ENCODE measurements around the gene YPEL2. TPM values are rescaled to one million over a fixed set of nuclear protein-coding genes. Genes with fewer than 3 reads are reported as not detected.
A peak's percentile ranks its signal among the peaks of the same experiment; 100 is the strongest.
"Not testable (repeated sequence)": the region's sequence is repeated elsewhere in the genome, so short reads cannot be mapped to it uniquely, and the experiment has no call there.

YPEL2 gene
- total and polyA plus RNA-seq, 2 experiments from 2014 or later = 20.2 to 26.0 TPM

DNA sequence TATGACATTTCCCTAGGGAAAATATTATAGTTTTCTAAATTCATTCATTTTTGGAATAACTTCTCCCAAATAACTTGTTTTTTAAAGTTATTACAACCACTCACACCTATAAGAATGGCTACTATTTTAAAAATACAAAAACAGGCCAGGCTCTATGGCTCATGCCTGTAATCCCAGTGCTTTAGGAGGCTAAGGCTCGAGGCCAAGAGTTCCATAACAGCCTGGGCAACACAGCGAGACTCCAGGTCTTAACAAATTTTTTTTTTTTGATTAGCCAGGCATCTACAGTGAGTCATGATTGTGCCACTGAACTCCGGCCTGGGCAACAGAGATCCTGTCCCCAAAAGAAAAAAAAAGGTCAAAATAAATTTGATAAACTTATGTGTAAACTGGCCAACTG is 43.6 kb upstream of the YPEL2 start:
- no peaks in the 10 kb centered on the region for H3K36me3 ChIP-seq (replicated peaks; ENCODE audit: insufficient read depth, low read depth)

DNA sequence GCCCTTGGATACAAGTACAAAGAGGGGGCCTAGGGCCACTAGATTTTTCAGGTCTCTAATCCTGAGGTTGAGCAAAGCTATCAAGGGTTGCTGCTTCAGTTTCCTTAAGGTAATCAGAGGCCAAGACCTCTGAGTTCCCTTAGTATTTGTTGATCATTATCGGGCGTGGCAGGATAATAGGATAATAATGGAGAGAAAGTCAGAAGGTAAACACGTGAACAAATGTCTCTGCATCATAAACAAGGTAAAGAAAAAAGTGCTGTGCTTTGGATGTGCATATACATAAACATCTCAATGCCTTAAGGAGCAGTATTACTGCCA is 41.5 kb upstream of the YPEL2 start:
- H3K9me3 ChIP-seq (ENCODE audit: low read depth) = no peaks in the 10 kb centered on the region
- H3K4me2 ChIP-seq = peak overlapping the region; percentile 0
- WGBS (ENCODE audit: low lambda C conversion rate, missing lambda C conversion rate) = 29% methylated on average over 3 of the region's 3 CpGs
- no peaks in the 10 kb centered on the region for H3K79me2 ChIP-seq
- no peak overlapping the region for H3K4me3 ChIP-seq
- H3K9me2 ChIP-seq (replicated peaks; ENCODE audit: insufficient read depth) = no peaks in the 10 kb centered on the region
- TF ChIP-seq, protein P1, sequence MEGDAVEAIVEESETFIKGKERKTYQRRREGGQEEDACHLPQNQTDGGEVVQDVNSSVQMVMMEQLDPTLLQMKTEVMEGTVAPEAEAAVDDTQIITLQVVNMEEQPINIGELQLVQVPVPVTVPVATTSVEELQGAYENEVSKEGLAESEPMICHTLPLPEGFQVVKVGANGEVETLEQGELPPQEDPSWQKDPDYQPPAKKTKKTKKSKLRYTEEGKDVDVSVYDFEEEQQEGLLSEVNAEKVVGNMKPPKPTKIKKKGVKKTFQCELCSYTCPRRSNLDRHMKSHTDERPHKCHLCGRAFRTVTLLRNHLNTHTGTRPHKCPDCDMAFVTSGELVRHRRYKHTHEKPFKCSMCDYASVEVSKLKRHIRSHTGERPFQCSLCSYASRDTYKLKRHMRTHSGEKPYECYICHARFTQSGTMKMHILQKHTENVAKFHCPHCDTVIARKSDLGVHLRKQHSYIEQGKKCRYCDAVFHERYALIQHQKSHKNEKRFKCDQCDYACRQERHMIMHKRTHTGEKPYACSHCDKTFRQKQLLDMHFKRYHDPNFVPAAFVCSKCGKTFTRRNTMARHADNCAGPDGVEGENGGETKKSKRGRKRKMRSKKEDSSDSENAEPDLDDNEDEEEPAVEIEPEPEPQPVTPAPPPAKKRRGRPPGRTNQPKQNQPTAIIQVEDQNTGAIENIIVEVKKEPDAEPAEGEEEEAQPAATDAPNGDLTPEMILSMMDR (IDR thresholded peaks at IDR 0.05; ENCODE audit: poor library complexity) = no peak
- TF ChIP-seq EZH2phosphoT487 (IDR thresholded peaks at IDR 0.05; ENCODE audit: low read depth, severe bottlenecking, unreplicated experiment) (no peak), EZH2 (IDR thresholded peaks at IDR 0.05; ENCODE audit: borderline replicate concordance) (no peak)
- peak overlapping the region; percentile 14 for H2AFZ ChIP-seq
- peak overlapping the region; percentile 70 for H3K27ac ChIP-seq
- H4K20me1 ChIP-seq (ENCODE audit: insufficient read depth, poor library complexity, severe bottlenecking) = no peaks in the 10 kb centered on the region
- no peaks in the 10 kb centered on the region for H3K27me3 ChIP-seq
- H3K36me3 ChIP-seq (replicated peaks; ENCODE audit: insufficient read depth, low read depth) = no peaks in the 10 kb centered on the region
- DNase-seq (ENCODE audit: low spot score) = no peak
- H3K4me1 ChIP-seq (ENCODE audit: insufficient read depth) = no peaks in the 10 kb centered on the region

More for the DNA sequence above, 43.6 kb upstream of the YPEL2 start:
- no peaks in the 10 kb centered on the region for H3K27me3 ChIP-seq
- no peak overlapping the region for H3K4me2 ChIP-seq
- DNase-seq (ENCODE audit: low spot score) = no peak
- WGBS (ENCODE audit: low lambda C conversion rate, missing lambda C conversion rate) = 94% methylated on average over 3 of the region's 3 CpGs
- H4K20me1 ChIP-seq (ENCODE audit: insufficient read depth, poor library complexity, severe bottlenecking) = no peaks in the 10 kb centered on the region
- no peak overlapping the region for H2AFZ ChIP-seq
- no peak overlapping the region for H3K27ac ChIP-seq
- H3K4me3 ChIP-seq = no peak overlapping the region
- no peaks in the 10 kb centered on the region for H3K4me1 ChIP-seq (ENCODE audit: insufficient read depth)
- no peaks in the 10 kb centered on the region for H3K79me2 ChIP-seq
- H3K9me3 ChIP-seq (ENCODE audit: low read depth) = no peaks in the 10 kb centered on the region
- TF ChIP-seq, protein P1 (IDR thresholded peaks at IDR 0.05; ENCODE audit: poor library complexity) = no peak
- H3K9me2 ChIP-seq (replicated peaks; ENCODE audit: insufficient read depth) = no peaks in the 10 kb centered on the region

DNA sequence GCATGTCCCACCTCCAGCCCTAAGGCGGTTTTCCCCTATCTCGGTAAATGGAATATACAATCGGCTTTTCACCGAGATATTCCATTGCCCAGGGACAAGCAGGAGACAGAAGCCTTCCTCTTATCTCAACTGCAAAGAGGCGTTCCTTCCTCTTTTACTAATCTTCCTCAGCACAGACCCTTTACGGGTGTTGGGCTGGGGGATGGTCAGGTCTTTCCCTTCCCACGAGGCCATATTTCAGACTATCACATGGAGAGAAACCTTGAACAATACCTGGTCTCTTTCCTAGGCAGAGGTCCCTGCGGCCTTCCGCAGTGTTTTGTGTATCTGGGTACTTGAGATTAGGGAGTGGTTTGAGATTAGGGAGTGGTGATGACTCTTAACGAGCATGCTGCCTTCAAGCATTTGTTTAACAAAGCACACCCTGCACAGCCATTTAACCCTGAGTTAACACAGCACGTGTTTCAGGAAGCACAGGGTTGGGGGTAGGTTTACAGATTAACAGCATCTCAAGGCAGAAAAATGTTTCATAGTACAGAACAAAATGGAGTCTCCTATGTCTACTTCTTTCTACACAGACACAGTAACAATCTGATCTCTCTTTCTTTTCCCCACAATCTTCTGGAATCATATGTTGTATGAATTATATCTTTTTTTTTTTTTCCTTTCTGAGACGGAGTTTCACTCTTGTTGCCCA is 41.0 kb upstream of the YPEL2 start:
- DNase-seq (ENCODE audit: low spot score) = peak; percentile 34
- Histone ChIP-seq H3K27ac (peak overlapping the region; percentile 70), H2AFZ (peak overlapping the region; percentile 14), H3K4me2 (peak overlapping the region; percentile 0)
- H3K9me3 ChIP-seq (ENCODE audit: low read depth); H3K4me1 ChIP-seq (ENCODE audit: insufficient read depth); H3K9me2 ChIP-seq (replicated peaks; ENCODE audit: insufficient read depth); H4K20me1 ChIP-seq (ENCODE audit: insufficient read depth, poor library complexity, severe bottlenecking); H3K79me2 ChIP-seq; H3K27me3 ChIP-seq; H3K36me3 ChIP-seq (replicated peaks; ENCODE audit: insufficient read depth, low read depth); H3K4me3 ChIP-seq: not testable (repeated sequence)
- WGBS (ENCODE audit: low lambda C conversion rate, missing lambda C conversion rate) = 13% methylated on average over 12 of the region's 12 CpGs

DNA sequence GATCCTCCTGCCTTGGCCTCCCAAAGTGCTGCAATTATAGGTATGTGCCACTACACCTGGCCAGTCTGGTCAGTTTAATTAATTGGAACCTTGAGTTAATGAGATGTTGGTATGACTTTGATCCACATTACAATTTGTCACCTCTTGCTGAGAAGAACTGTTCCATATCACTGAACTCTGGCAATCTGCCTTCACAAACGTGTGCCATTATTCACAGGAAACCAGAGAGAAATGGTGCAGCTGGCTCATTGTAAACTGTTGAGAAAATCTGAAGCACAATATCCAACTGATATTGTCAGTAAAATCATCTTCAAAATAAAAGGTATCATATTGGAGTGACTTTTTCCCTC is 39.3 kb upstream of the YPEL2 start:
- Histone ChIP-seq H3K4me3 (no peak overlapping the region), H4K20me1 (ENCODE audit: insufficient read depth, poor library complexity, severe bottlenecking) (no peaks in the 10 kb centered on the region), H3K9me2 (replicated peaks; ENCODE audit: insufficient read depth) (no peaks in the 10 kb centered on the region), H3K36me3 (replicated peaks; ENCODE audit: insufficient read depth, low read depth) (no peaks in the 10 kb centered on the region), H3K9me3 (ENCODE audit: low read depth) (no peaks in the 10 kb centered on the region), H2AFZ (no peak overlapping the region), H3K4me1 (ENCODE audit: insufficient read depth) (no peaks in the 10 kb centered on the region), H3K27me3 (no peaks in the 10 kb centered on the region), H3K27ac (no peak overlapping the region), H3K4me2 (no peak overlapping the region), H3K79me2 (no peaks in the 10 kb centered on the region)
- DNase-seq (ENCODE audit: low spot score) = no peak
- no peak for TF ChIP-seq EZH2 (IDR thresholded peaks at IDR 0.05; ENCODE audit: borderline replicate concordance)
- no peak for TF ChIP-seq EZH2phosphoT487 (IDR thresholded peaks at IDR 0.05; ENCODE audit: low read depth, severe bottlenecking, unreplicated experiment)
- TF ChIP-seq, protein P1 (IDR thresholded peaks at IDR 0.05; ENCODE audit: poor library complexity) = no peak
- WGBS (ENCODE audit: low lambda C conversion rate, missing lambda C conversion rate) = 74% methylated on average over 1 of the region's 1 CpG

Measured in hepatocyte (in vitro differentiated cells).